ENCODE measurements around the gene ZGPAT. TPM values are rescaled to one million over a fixed set of nuclear protein-coding genes. Genes with fewer than 3 reads are reported as not detected.

The ZGPAT gene
- total RNA-seq, 6 experiments from 2014 or later = 18.3 to 22.9 (median 19.6) TPM

GRCh38 chr20:63751471-63752271 is 43.8 kb downstream of the ZGPAT start:
- Mint-ChIP-seq H3K4me3 (no peak overlapping the region), H3K4me1 (ENCODE audit: low read depth) (no peaks in the 10 kb centered on the region), H3K27ac (no peak overlapping the region), H3K36me3 (ENCODE audit: low read depth) (no peaks in the 10 kb centered on the region), H3K27me3 (ENCODE audit: insufficient read depth) (peaks cover 11% of the 10 kb centered on the region), H3K9me3 (no peaks in the 10 kb centered on the region)
- DNase-seq = no peak
- TF ChIP-seq CTCF (IDR thresholded peaks at IDR 0.05) = no peak

- TF ChIP-seq CTCF (IDR thresholded peaks at IDR 0.05) = no peak
- Mint-ChIP-seq H3K36me3 (ENCODE audit: low read depth) (no peaks in the 10 kb centered on the region), H3K9me3 (no peaks in the 10 kb centered on the region), H3K4me3 (no peak overlapping the region), H3K27ac (no peak overlapping the region), H3K4me1 (ENCODE audit: low read depth) (no peaks in the 10 kb centered on the region), H3K27me3 (ENCODE audit: insufficient read depth) (peaks cover 11% of the 10 kb centered on the region)
- no peak for DNase-seq
These were observed 44.7 kb downstream of the ZGPAT start for GRCh38 chr20:63752411-63753101.

GRCh38 chr20:63753381-63753780 is 45.5 kb downstream of the ZGPAT start:
- Mint-ChIP-seq H3K27ac (no peak overlapping the region), H3K36me3 (ENCODE audit: low read depth) (no peaks in the 10 kb centered on the region), H3K27me3 (ENCODE audit: insufficient read depth) (peaks cover 15% of the 10 kb centered on the region), H3K4me3 (no peak overlapping the region), H3K4me1 (ENCODE audit: low read depth) (no peaks in the 10 kb centered on the region), H3K9me3 (no peaks in the 10 kb centered on the region)
- TF ChIP-seq CTCF (IDR thresholded peaks at IDR 0.05) = no peak
- no peak for DNase-seq

- no peak for DNase-seq
- Mint-ChIP-seq H3K36me3 (ENCODE audit: low read depth) (no peaks in the 10 kb centered on the region), H3K27me3 (ENCODE audit: insufficient read depth) (peaks cover 20% of the 10 kb centered on the region), H3K27ac (no peak overlapping the region), H3K4me1 (ENCODE audit: low read depth) (no peaks in the 10 kb centered on the region), H3K4me3 (no peak overlapping the region), H3K9me3 (no peaks in the 10 kb centered on the region)
- TF ChIP-seq CTCF (IDR thresholded peaks at IDR 0.05) = no peak
These were observed 46.2 kb downstream of the ZGPAT start for GRCh38 chr20:63754008-63754407.

- H3K27me3 Mint-ChIP-seq (ENCODE audit: insufficient read depth) = peaks cover 23% of the 10 kb centered on the region
- H3K9me3 Mint-ChIP-seq = no peaks in the 10 kb centered on the region
- H3K4me3 Mint-ChIP-seq = no peak overlapping the region
- no peak overlapping the region for H3K27ac Mint-ChIP-seq
- H3K36me3 Mint-ChIP-seq (ENCODE audit: low read depth) = no peaks in the 10 kb centered on the region
- no peak for TF ChIP-seq CTCF (IDR thresholded peaks at IDR 0.05)
- no peak for DNase-seq
- H3K4me1 Mint-ChIP-seq (ENCODE audit: low read depth) = no peaks in the 10 kb centered on the region
These were observed 48.3 kb downstream of the ZGPAT start for GRCh38 chr20:63755933-63756647.

Measured in HFFc6 (cell line).